Mucosa of descending colon (tissue), 3 donors: Measurements from ENCODE around the gene ANKRD62. TPM values are rescaled to one million over a fixed set of nuclear protein-coding genes. Genes with fewer than 3 reads are reported as not detected.
"Not testable (repeated sequence)": the region's sequence is repeated elsewhere in the genome, so short reads cannot be mapped to it uniquely, and the experiment has no call there.

Experiments
- ATAC-seq: fragments of 200-7000 bp; cut with Tn5 transposase; one replicate; pipeline ENCODE4 v1.9.1; 2020; ENCODE audit warnings: mild to moderate bottlenecking, moderate library complexity
- DNase-seq, 3 donors: peaks; one replicate each; pipeline ENCODE4 v3.0.0-alpha.2; 2020
- H3K36me3 ChIP-seq: fragments of 200-600 bp; one replicate; pipeline ENCODE4 v1.8.0; 2021; ENCODE audit warnings: low read depth, mild to moderate bottlenecking
- H3K4me1 ChIP-seq: fragments of 200-600 bp; one replicate; pipeline ENCODE4 v1.8.0; 2021; ENCODE audit warnings: low read depth, mild to moderate bottlenecking
- H3K4me3 ChIP-seq: fragments of 200-600 bp; one replicate; pipeline ENCODE4 v1.8.0; 2021; ENCODE audit warnings: mild to moderate bottlenecking
- H3K9me3 ChIP-seq: fragments of 200-600 bp; one replicate; pipeline ENCODE4 v1.8.0; 2021; ENCODE audit warnings: mild to moderate bottlenecking
- intact Hi-C, 2 donors: fragments of 100-400 bp; cut with DNase I in 1 of 2; cut with micrococcal nuclease in 1 of 2; formaldehyde crosslinking; loops; one replicate each; pipeline versions ENCODE4 v1.11.0 to v1.11.1; 2022; cut with DNase I, micrococcal nuclease
- total RNA-seq, 3 donors: library from RNA; stranded (reverse); fragmentation: NEBNext Ultra II Directional in 2 of 3; extraction: Animal tissue kit (Norgen Biotek cat#: 25700) in 2 of 3; gene quantifications; one replicate each; pipeline versions ENCODE4 v1.2.1 to v1.2.4, GENCODE V29; 2021 to 2023
- TF ChIP-seq, protein P1 (sequence below): fragments of 200-600 bp; IDR thresholded peaks from one replicate; pipeline ENCODE4 v1.8.0; 2022; ENCODE audit warnings: antibody characterized with exemption, mild to moderate bottlenecking
- donor health status: DM: no; HTN: no; CAD: no; lungs with moderate emphysema.
- donor health status: DM: no; HTN: no; CAD: no.
- donor health status: DM: no; HTN: yes; CAD: no.

ANKRD62 gene
- total RNA-seq, 3 donors from 2014 or later = 0.17 to 1.8 TPM; not detected in 1

DNA sequence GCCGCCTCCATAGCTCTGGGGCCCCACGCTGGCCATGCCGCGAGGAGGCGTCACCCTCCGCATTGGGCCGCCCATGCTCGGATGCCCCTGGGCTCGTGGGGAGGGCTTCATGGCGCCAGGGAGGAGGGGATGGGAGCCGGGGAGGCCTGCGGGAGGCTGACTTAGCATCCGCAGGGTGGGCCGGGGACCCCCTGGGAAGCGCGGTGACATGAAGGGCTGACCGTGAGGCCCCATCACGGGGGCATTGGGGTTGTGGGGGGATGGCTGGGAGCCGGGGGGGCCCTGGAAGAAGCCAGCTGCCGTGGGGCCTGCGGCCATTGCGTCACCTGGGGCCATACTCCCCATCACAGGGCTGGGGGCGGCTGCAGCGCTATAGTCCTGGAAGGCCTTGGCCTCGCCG lies 26.0 kb upstream of the ANKRD62 start:
- Histone ChIP-seq H3K36me3 (no peaks in the 10 kb centered on the region), H3K4me3 (no peak overlapping the region), H3K4me1 (no peaks in the 10 kb centered on the region), H3K9me3 (no peaks in the 10 kb centered on the region)
- TF ChIP-seq, protein P1, sequence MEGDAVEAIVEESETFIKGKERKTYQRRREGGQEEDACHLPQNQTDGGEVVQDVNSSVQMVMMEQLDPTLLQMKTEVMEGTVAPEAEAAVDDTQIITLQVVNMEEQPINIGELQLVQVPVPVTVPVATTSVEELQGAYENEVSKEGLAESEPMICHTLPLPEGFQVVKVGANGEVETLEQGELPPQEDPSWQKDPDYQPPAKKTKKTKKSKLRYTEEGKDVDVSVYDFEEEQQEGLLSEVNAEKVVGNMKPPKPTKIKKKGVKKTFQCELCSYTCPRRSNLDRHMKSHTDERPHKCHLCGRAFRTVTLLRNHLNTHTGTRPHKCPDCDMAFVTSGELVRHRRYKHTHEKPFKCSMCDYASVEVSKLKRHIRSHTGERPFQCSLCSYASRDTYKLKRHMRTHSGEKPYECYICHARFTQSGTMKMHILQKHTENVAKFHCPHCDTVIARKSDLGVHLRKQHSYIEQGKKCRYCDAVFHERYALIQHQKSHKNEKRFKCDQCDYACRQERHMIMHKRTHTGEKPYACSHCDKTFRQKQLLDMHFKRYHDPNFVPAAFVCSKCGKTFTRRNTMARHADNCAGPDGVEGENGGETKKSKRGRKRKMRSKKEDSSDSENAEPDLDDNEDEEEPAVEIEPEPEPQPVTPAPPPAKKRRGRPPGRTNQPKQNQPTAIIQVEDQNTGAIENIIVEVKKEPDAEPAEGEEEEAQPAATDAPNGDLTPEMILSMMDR = no peak
- ATAC-seq (no peak), DNase-seq (peak in 1 of 3 donors; percentile 40)
- intact Hi-C loops = no loop called here

DNA sequence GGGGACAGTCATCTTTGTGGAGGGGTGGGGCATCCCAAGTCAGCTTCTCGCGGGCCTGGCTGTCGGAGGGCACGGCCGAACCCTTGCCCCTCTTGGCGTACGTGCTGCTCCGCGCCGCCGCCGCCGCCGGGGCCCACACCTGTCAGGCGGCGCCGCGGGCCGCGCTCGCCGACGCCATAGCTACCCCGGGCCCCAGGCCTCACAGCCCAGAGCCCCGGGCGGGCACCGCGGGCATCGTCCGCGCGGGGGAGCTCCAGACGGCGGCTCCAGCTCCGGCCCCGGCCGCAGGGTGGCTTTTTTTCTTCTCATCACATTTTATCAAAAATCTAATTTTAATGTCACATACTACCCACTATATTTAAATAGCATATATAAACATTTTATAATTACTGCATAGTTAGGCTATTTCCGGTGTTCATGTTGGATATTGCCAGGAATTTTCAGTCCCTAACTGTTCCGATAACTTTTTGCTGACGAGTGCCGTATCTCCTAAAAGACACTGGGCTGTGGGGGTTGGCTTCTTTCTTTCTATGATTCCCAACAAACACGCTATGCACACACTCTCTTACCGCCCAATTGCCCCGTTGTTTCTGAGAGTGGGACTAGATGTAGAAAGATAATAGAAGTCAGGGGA lies 25.2 kb upstream of the ANKRD62 start:
- H3K4me3 ChIP-seq, H3K4me1 ChIP-seq, H3K9me3 ChIP-seq, H3K36me3 ChIP-seq, intact Hi-C loops: not testable (repeated sequence)
- ATAC-seq = peak; percentile 48
- DNase-seq = peak in 1 of 3 donors; percentile 32

DNA sequence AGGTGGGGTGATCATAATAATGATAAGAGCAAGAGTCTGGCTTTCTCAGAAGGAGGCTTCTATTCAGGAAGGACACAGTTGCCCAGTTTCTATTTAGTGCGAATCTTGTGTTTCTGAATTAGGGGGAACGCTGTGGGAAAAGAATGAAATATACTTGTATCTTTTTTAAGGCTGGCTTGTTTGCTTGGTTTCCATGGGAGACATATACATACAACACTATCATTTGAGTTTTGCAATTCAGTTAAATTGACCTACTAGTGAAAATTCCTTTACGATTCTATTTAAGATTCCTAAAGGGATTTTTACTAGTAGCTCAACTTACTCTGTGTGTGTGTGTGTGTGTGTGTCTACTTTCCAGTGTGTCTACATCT lies 24.7 kb upstream of the ANKRD62 start:
- intact Hi-C loops = no loop called here
- ATAC-seq = no peak
- DNase-seq = no peak

DNA sequence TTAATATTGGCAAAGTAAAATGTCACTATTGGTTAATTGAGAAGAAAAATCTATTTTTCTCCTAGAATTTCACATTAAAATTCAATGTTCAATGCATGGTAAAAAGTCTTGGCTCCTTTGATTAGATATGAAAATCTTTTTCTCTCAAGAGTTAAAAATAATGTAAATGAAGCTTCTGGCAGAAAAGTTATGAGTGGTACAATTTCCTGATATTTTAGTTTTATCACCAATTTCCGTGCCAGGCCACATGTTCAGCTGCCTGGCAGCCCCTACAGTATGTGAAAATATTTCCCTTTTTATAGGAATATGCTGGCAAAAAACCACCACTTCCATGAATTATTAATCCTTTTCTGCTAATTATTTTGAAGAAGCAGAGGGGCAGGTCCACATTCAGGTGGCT lies 22.6 kb upstream of the ANKRD62 start:
- ATAC-seq, DNase-seq, intact Hi-C loops: not testable (repeated sequence)

More for the DNA sequence above, 24.7 kb upstream of the ANKRD62 start:
- Histone ChIP-seq H3K9me3 (no peaks in the 10 kb centered on the region), H3K4me3 (no peak overlapping the region), H3K4me1 (no peaks in the 10 kb centered on the region), H3K36me3 (no peaks in the 10 kb centered on the region)
- TF ChIP-seq, protein P1 = no peak

DNA sequence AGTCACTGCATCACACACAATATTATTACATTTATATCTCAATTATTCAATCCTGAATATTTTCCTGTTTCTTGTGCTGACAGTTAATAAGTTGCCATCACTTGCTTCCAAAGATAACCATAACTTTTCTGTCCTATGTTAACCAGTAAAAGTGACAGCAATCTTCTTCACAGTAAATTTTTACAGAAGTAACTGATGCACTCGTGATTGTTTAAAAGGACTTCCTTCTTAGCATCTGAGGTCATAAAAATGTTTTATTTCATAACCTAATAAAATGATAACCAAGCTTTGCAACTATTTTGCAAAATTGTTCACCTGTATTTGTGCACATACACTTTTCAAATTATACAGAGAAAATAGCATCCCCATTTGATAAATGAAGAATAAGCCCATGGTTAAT lies 20.6 kb upstream of the ANKRD62 start:
- Histone ChIP-seq H3K4me1 (no peaks in the 10 kb centered on the region), H3K4me3 (no peak overlapping the region), H3K9me3 (no peaks in the 10 kb centered on the region), H3K36me3 (no peaks in the 10 kb centered on the region)
- ATAC-seq (no peak), DNase-seq (no peak)
- intact Hi-C loops = no loop called here
- TF ChIP-seq, protein P1 = no peak

More for the DNA sequence above, 22.6 kb upstream of the ANKRD62 start:
- H3K4me3 ChIP-seq, H3K9me3 ChIP-seq, H3K4me1 ChIP-seq, H3K36me3 ChIP-seq: not testable (repeated sequence)

DNA sequence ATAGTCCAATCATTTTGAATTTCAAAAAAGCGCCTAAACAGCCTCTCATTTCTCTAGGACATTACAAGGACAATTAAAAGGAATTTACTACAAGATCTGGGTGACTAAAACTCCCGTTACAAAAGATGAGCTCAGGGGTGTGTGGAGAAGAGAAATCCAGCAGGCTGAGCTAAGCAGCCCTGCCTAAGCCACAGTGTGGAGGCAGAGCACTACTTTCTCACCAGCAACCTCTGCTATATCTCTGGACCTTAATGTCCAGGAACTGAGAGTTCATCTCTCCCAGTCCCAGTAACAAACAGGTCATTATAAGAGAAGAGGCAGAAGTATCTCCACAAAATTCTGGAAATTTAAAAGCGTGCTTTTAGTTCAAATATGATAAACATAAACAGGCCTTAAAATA lies 18.9 kb upstream of the ANKRD62 start:
- Histone ChIP-seq H3K9me3 (no peaks in the 10 kb centered on the region), H3K36me3 (no peaks in the 10 kb centered on the region), H3K4me3 (no peak overlapping the region), H3K4me1 (no peaks in the 10 kb centered on the region)
- ATAC-seq = no peak
- DNase-seq = no peak
- intact Hi-C loops = no loop called here
- TF ChIP-seq, protein P1 = no peak
